ENCODE data around the gene PCBP4.
"Not testable (repeated sequence)": the region's sequence is repeated elsewhere in the genome, so short reads cannot be mapped to it uniquely, and the experiment has no call there.

The PCBP4 gene

GRCh38 chr3:51932471-51933370 is 34.5 kb downstream of the PCBP4 start:
- DNase-seq (ENCODE audit: low read depth, low spot score): no peak
- H3K4me3 ChIP-seq (ENCODE audit: low read length): no peak overlapping the region

GRCh38 chr3:51931756-51932155 is 35.5 kb downstream of the PCBP4 start:
- no peak for DNase-seq (ENCODE audit: low read depth, low spot score)
- H3K4me3 ChIP-seq (ENCODE audit: low read length): no peak overlapping the region

GRCh38 chr3:51930439-51930838 is 36.8 kb downstream of the PCBP4 start:
- H3K4me3 ChIP-seq (ENCODE audit: low read length): no peak overlapping the region
- DNase-seq (ENCODE audit: low read depth, low spot score): no peak

- no peak overlapping the region for H3K4me3 ChIP-seq (ENCODE audit: low read length)
- DNase-seq (ENCODE audit: low read depth, low spot score): no peak
Measured at GRCh38 chr3:51929420-51930003, 37.7 kb downstream of the PCBP4 start.

GRCh38 chr3:51928981-51929380 is 38.3 kb downstream of the PCBP4 start:
- not testable (repeated sequence) for H3K4me3 ChIP-seq (ENCODE audit: low read length); DNase-seq (ENCODE audit: low read depth, low spot score)

GRCh38 chr3:51928438-51928837 is 38.8 kb downstream of the PCBP4 start:
- H3K4me3 ChIP-seq (ENCODE audit: low read length): no peak overlapping the region

GRCh38 chr3:51927061-51927977 is 39.9 kb downstream of the PCBP4 start:
- H3K4me3 ChIP-seq (ENCODE audit: low read length): no peak overlapping the region
- no peak for DNase-seq (ENCODE audit: low read depth, low spot score)

More at GRCh38 chr3:51928438-51928837, 38.8 kb downstream of the PCBP4 start:
- DNase-seq (ENCODE audit: low read depth, low spot score): no peak

- no peak for DNase-seq (ENCODE audit: low read depth, low spot score)
Measured at GRCh38 chr3:51921081-51921578, 46.1 kb downstream of the PCBP4 start.

GRCh38 chr3:51916418-51916817 is 50.8 kb downstream of the PCBP4 start:
- no peak for DNase-seq (ENCODE audit: low read depth, low spot score)
- no peak overlapping the region for H3K4me3 ChIP-seq (ENCODE audit: low read length)

More at GRCh38 chr3:51921081-51921578, 46.1 kb downstream of the PCBP4 start:
- H3K4me3 ChIP-seq (ENCODE audit: low read length): no peak overlapping the region

- H3K4me3 ChIP-seq (ENCODE audit: low read length): no peak overlapping the region
- DNase-seq (ENCODE audit: low read depth, low spot score): no peak
Measured at GRCh38 chr3:51908026-51908425, 59.2 kb downstream of the PCBP4 start.
